ENCODE measurements around the gene CSNK2A2. TPM values are rescaled to one million over a fixed set of nuclear protein-coding genes. Genes with fewer than 3 reads are reported as not detected.

Gene CSNK2A2
- total RNA-seq, 1 donor from 2014 or later: 87.6 TPM

- H3K27ac Mint-ChIP-seq (ENCODE audit: unreplicated experiment): no peak overlapping the region
- H3K4me1 Mint-ChIP-seq (ENCODE audit: low read depth, unreplicated experiment): no peaks in the 10 kb centered on the region
- H3K36me3 Mint-ChIP-seq (ENCODE audit: unreplicated experiment): no peaks in the 10 kb centered on the region
- DNase-seq: no peak
- H3K4me3 Mint-ChIP-seq (ENCODE audit: unreplicated experiment): no peak overlapping the region
- TF ChIP-seq, protein P1, sequence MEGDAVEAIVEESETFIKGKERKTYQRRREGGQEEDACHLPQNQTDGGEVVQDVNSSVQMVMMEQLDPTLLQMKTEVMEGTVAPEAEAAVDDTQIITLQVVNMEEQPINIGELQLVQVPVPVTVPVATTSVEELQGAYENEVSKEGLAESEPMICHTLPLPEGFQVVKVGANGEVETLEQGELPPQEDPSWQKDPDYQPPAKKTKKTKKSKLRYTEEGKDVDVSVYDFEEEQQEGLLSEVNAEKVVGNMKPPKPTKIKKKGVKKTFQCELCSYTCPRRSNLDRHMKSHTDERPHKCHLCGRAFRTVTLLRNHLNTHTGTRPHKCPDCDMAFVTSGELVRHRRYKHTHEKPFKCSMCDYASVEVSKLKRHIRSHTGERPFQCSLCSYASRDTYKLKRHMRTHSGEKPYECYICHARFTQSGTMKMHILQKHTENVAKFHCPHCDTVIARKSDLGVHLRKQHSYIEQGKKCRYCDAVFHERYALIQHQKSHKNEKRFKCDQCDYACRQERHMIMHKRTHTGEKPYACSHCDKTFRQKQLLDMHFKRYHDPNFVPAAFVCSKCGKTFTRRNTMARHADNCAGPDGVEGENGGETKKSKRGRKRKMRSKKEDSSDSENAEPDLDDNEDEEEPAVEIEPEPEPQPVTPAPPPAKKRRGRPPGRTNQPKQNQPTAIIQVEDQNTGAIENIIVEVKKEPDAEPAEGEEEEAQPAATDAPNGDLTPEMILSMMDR (IDR thresholded peaks at IDR 0.05; ENCODE audit: partially characterized antibody, unreplicated experiment): no peak
- no peaks in the 10 kb centered on the region for H3K9me3 Mint-ChIP-seq (ENCODE audit: unreplicated experiment)
- peaks cover 3% of the 10 kb centered on the region for H3K27me3 Mint-ChIP-seq (ENCODE audit: unreplicated experiment)
These were observed 24.8 kb upstream of the CSNK2A2 start for GRCh38 chr16:58222532-58223316.

DNA sequence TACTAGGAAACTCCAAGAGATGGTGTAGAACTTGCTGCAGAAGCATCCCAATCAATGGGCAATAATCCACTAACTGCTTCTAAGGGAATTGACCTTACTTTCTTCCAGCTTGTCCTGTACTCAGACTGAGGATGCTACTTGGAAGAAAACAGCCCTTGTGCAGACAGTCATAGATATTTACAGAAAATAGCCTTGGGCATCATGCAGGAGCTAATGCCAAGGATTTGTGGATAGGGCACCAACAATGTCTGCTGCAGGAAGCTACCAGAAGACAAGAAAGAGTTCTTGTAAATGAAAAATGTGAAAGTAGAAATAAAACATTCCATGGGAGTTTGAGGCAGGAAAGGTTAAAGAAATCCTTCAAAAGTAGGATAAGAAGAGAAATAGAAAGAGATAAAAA is 21.5 kb upstream of the CSNK2A2 start:
- TF ChIP-seq, protein P1 (IDR thresholded peaks at IDR 0.05; ENCODE audit: partially characterized antibody, unreplicated experiment): no peak
- Mint-ChIP-seq H3K4me3 (ENCODE audit: unreplicated experiment) (no peak overlapping the region), H3K27me3 (ENCODE audit: unreplicated experiment) (peaks cover 3% of the 10 kb centered on the region), H3K9me3 (ENCODE audit: unreplicated experiment) (no peaks in the 10 kb centered on the region), H3K27ac (ENCODE audit: unreplicated experiment) (no peak overlapping the region), H3K36me3 (ENCODE audit: unreplicated experiment) (no peaks in the 10 kb centered on the region), H3K4me1 (ENCODE audit: low read depth, unreplicated experiment) (no peaks in the 10 kb centered on the region)
- no peak for DNase-seq

DNA sequence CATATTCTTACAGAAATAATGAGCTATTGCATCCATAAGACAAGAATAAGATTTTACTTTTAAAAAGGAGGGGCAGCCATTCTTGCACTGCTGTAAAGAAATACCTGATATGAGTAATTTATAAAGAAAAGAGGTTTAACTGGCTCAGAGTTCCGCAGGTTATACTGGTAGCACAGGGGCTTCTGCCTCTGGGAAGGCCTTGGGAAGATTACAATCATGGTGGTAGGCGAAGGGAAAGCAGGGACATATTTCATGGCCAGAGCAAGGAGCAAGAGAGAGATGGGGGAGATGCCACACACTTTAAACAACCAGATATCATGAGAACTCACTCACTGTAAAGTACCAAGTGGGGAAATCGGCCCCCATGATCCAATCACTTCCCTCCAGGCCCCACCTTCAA is 20.9 kb upstream of the CSNK2A2 start:
- no peaks in the 10 kb centered on the region for H3K36me3 Mint-ChIP-seq (ENCODE audit: unreplicated experiment)
- no peak overlapping the region for H3K4me3 Mint-ChIP-seq (ENCODE audit: unreplicated experiment)
- H3K27me3 Mint-ChIP-seq (ENCODE audit: unreplicated experiment): no peaks in the 10 kb centered on the region
- H3K9me3 Mint-ChIP-seq (ENCODE audit: unreplicated experiment): no peaks in the 10 kb centered on the region
- TF ChIP-seq, protein P1 (IDR thresholded peaks at IDR 0.05; ENCODE audit: partially characterized antibody, unreplicated experiment): no peak
- H3K4me1 Mint-ChIP-seq (ENCODE audit: low read depth, unreplicated experiment): no peaks in the 10 kb centered on the region
- H3K27ac Mint-ChIP-seq (ENCODE audit: unreplicated experiment): no peak overlapping the region
- DNase-seq: no peak

- H3K9me3 Mint-ChIP-seq (ENCODE audit: unreplicated experiment): no peaks in the 10 kb centered on the region
- H3K27ac Mint-ChIP-seq (ENCODE audit: unreplicated experiment): no peak overlapping the region
- H3K36me3 Mint-ChIP-seq (ENCODE audit: unreplicated experiment): no peaks in the 10 kb centered on the region
- DNase-seq: no peak
- no peak overlapping the region for H3K4me3 Mint-ChIP-seq (ENCODE audit: unreplicated experiment)
- TF ChIP-seq, protein P1 (IDR thresholded peaks at IDR 0.05; ENCODE audit: partially characterized antibody, unreplicated experiment): no peak
- H3K27me3 Mint-ChIP-seq (ENCODE audit: unreplicated experiment): peaks cover under 1% of the 10 kb centered on the region
- H3K4me1 Mint-ChIP-seq (ENCODE audit: low read depth, unreplicated experiment): no peaks in the 10 kb centered on the region
These were observed 19.5 kb upstream of the CSNK2A2 start for GRCh38 chr16:58217311-58217925.

Measured in glutamatergic neuron (in vitro differentiated cells).